Measurements from ENCODE around the gene COL5A1.
"Not testable (repeated sequence)": the region's sequence is repeated elsewhere in the genome, so short reads cannot be mapped to it uniquely, and the experiment has no call there.

COL5A1 gene

DNA sequence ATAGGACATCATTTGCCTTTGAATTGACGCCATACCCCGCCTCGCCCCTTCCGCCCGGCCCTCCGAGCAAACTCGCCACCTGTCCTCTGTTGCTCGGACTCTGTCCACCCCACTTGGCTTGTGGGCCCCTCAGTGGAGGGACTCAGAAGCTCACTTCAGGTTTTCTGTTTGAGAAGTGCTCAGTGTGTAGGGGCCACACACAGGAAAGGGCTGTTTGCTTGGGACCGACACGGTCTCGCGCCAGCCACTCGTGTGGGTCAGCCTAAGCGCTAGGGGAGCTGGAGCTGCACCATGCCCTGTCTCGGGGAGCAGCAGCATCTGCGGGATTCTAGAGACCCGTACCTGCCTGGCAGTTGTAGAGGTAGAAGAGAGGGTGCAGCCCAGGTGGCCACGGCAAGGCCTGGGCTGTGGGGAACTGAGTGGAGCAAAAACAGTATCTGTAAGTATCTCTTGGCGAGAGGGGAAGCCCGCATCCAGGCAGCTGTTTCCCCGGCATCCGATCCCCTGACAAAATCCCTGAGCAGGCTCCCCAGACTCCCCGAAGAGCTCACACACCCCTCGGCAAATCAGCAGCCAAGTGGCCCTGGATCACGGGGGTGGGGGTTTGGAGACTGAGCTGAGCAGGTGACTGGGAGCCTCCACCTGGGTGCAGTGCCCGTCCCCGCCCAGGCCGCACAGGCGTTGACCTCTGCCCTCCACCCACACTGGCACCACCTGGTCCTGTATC is 52.2 kb downstream of the COL5A1 start:
- no peak for FAIRE-seq

DNA sequence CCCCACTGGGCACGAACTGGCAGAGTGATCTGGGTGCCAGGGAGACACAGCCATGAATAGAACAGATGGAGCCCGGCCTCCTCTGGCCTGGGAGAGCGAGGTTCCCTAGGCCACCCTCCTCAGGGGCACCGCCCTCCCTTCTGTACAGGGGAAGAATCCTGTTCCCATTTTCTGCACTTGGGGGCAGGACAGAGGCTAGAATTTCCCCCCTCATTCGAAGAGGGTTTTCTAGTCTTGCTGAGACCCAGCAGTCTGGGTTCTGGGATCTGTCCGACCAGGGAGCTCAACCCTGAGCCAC is 52.7 kb downstream of the COL5A1 start:
- FAIRE-seq = no peak

DNA sequence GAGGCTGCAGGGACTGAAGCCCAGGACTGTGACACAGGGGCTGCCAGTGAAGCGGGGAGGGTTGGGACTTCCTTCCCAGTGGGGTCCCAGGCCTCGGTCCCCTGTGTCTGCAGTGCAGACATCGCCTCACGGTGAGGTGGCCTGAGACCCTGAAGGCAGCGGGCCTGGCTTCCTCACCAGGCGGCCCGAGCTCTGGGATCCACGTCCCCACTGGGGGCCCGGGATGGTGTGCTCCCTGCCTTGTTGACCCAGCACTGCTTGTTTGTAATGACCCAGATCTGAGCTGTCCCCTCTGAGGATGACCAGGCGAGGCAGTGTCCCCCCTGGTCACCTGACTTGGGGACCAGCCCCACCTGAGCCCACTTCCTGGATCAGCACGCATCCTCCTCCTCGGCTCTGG is 53.1 kb downstream of the COL5A1 start:
- no peak for FAIRE-seq

DNA sequence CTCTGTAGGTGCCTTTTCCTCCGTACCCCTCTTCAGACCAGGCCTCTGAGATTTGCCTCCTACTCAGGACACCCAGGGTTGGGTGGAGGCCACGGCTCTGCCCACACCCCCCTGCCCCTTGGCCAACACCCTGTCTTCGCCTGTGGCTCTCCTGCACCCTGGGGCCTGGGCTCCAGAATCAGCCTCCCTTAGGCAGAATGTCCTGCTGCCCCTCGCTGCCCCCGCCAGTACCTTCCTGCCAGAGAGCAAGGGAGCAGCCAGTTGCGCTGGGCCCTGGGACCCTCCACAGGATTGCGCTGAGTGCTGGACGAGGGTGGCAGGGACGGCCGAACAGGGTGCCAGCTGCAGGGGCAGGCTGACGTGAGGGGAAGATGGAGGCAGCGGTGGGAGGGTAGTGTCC is 53.5 kb downstream of the COL5A1 start:
- no peak for FAIRE-seq

DNA sequence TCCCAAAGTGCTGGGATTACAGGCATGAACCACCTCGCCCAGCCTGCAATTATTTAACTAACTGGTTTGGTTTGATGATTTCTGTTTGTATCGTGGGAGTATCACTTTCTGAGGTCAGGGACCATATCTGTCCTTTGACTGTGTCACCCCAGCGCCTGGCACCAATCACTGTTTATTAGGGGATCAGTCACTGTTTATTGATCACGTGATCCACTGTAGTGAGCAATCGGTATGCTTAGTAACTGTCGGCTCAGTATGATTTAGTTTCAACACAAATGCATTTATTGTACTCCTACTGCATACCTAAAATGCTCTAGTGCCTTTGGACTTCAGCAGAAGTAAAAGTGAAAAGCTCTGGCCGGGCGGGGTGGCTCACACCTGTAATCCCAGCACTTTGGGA is 54.8 kb downstream of the COL5A1 start:
- FAIRE-seq = no peak

DNA sequence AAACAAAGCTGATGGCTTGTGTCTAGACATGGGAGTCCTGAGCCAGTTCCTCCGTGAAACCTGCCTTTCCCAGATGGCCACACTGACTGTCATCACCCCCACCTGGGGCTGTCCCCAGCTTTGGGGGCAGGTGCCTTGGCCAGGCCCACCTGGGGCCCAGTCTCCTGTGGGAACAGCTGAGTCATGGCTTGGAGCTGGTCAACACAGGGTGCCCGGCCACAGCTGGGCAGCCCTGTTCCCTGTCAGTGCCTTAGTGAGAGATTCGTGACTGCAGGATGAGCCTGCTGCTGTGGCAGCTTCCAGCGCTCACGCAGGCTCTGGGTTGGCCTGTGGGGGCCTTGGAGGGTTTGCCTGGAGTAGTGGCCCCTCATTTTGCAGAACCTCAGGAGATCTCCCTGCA is 56.5 kb downstream of the COL5A1 start:
- no peak for FAIRE-seq

DNA sequence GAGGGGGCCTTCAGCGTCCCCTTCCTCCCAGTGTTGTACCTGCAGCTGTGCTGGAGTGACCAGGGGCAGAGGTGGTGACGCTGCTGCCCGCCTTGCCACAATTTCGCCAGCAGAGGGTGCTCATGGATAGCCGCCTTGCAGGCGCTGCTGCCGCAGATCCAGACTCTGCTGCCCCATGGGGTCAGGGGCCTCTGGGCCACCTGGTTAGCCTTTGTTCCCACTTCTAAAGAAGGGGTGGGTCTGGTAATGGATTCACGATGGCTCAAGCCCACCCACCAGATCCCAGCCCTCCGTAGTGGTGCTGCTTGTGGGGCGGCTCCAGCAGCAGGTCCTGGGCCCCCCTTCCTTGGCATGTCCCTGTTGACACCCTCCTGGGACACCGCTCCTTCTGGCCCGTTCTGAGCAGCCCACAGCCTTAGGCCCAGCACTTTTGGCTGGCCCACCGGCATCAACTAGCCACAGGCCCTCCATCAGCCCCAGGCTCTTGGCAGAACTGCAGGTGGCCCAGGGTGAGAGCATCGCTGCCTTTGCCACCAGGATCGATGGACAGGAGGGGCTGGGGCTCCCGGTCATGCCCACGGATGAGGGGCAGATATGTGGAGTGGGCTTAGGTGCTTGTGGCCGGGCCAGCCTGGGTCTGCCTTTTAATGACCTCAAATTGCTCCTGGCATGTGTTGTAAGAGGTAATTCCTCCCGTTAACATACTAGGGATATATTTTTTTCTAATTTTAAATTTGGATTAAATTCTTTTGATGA is 57.2 kb downstream of the COL5A1 start:
- no peak for FAIRE-seq

DNA sequence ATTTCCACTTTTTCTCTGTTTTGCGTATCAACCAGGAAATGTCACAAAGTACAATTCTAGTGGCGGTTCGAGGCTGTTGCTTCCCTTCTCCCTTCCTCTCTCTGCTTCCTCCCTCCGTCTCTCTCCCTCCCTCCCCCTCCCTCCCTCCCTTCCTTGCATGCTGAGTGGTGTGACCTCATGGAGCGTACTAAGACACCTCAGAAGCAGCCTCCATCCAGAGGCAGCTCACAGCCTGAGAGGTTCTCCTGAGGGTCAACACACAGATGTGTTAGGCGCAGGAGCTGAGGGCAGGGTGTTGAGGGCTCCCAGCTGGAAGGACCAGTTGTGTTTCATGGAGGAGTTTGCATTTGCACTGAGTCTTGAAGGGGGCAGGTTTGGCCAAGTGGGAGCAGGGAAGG is 57.7 kb downstream of the COL5A1 start:
- no peak for FAIRE-seq

DNA sequence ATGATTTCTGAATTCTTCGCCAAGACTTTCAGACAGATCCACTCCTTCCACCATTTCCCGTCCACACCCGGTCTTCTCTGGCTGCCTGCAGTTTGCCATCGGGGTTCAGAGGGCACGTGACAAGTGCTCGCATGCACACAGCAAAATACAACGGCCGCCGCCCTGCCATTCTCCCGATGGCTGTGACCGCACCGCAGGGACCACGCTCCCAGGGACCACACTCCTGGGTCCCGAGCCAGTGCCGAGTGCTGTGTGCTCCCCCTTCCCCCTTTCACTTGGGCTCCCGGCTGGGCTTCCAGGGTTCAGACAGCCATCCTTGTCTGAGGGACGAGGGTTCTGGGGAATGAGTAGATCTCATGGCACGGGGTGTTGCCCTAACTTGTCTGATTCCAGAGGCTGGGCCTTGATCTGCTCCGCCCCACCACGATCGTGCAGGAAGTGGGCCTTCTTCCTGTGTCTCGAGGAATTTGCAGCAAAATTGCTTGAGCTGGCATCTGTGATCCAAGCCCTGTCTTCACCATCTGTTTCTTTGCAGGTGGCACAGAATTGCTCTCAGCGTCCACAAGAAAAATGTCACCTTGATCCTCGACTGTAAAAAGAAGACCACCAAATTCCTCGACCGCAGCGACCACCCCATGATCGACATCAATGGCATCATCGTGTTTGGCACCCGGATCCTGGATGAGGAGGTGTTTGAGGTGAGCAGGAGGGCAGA is 59.2 kb downstream of the COL5A1 start:
- no peak for FAIRE-seq

DNA sequence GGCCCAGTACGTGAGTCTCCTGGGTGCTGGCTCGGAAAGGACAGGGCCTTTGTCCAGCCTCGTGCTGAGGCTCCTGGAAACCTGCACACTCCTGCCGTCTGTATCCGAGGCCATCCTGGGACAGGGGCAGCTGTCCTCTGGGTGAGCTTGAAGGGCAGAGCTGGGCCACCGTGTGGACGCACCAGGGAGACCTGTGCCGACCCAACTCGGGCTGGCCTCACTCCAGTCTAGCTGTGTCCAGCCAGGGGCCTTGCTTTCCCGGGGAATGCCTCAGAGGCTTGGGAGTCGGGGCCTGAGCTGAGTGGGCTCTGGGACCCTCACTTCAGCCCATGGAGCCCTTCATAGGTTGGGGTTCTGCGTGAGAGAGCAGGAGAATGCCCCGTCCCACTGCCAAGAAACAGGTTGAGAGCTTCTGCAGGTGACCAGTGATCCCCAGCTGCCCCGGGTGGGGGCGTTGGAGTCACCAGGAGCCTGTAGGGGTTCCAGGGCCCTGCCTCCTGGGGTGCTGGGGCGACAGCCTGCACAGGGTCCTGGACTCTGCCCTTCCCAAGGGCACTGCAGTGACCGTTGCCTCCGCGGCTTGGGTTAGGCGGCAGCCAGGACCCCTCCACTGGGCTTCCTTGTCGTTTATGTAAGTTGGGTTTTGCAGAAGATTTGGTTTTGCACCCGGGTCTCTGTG is 60.1 kb downstream of the COL5A1 start:
- no peak for FAIRE-seq

DNA sequence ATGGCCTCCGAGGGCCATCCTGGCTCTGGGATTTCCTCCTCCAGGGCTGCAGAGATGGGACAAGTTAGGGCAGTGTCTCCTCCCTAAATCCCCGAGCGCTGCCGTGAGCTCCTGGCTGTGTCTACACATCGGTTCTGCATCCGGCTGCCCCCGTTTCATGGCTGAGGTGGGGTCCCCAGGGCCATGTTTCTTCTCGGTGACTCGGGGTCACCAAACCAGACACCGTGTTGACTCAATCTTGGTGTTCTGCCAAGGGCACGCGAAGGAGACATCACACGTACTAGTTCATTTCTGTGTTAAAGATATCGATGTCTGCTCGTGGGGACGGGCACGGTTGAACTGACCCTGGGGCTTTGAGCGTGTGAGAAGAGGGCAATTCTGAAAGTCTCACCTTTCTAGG is 60.7 kb downstream of the COL5A1 start:
- FAIRE-seq = no peak

DNA sequence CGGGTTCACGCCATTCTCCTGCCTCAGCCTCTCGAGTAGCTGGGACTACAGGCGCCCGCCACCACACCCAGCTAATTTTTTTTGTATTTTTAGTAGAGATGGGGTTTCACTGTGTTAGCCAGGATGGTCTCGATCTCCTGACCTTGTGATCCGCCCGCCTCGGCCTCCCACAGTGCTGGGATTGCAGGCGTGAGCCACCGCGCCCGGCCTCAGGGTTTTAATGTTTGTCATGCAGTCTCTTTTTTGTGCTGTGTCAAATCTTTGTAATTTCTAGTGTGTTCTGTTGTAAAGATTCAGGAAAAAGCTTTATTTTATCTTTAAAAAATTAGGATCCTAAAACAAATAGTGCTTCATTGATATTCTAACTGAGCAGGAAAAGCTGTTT is 62.1 kb downstream of the COL5A1 start:
- not testable (repeated sequence) for FAIRE-seq

DNA sequence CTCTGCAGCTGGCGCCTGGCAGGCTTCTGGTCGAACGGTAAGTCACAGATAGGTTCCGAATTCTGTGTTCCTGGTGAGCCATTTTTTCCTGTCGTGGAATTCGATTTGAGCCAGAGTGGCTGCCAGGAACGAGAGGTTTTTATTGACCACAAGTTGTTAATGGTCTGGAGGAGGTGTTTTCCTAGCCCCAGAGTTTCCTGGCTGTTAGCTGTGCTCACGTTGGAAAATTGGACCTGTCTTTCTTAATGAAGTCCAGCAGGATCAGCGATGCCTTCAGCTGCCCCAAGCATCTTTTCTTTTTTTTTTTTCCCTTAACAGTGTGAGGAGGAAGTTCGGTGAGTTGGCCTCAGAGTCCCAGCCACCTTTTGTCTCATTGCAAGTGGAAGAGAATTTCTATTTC is 62.9 kb downstream of the COL5A1 start:
- FAIRE-seq = no peak

DNA sequence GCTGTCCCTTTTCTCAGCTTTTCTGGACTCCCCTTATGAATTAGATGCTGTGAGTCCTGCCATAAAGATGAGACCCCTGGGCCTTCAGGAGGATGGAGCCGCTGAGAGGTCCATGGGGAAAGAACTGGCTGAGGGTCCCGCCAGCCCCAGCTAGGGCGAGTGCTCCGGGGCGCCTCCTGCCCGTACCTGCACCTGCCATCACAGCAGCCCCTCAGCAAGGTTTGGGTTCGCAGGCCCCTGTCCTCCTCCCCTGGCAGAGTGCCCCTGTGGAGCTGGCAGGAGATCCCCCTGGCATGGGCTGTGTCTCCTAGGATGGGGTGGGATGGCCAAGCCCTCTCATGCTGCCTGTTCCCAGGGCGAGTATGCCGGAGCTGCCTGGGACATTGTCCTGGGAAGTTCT is 64.2 kb downstream of the COL5A1 start:
- FAIRE-seq = no peak

DNA sequence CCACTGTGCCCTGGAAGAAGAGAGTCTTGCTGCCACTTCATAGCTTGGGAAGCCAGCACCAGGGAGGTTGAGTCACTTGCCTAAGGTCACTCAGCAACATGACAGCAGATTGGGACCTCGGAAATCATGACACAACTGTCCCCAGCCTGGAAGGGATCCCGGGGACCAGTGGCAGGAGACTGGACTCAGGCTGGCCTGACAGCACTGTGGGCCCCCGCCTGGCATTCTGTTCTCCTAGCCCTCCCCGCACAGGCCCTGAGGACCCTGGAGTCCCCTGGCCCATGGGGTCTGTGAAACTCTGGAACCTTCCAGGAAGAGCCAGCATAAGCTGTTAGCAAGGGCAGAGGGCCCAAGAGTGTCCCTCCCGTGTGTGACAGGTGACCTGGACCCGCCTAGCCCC is 64.9 kb downstream of the COL5A1 start:
- FAIRE-seq = no peak

DNA sequence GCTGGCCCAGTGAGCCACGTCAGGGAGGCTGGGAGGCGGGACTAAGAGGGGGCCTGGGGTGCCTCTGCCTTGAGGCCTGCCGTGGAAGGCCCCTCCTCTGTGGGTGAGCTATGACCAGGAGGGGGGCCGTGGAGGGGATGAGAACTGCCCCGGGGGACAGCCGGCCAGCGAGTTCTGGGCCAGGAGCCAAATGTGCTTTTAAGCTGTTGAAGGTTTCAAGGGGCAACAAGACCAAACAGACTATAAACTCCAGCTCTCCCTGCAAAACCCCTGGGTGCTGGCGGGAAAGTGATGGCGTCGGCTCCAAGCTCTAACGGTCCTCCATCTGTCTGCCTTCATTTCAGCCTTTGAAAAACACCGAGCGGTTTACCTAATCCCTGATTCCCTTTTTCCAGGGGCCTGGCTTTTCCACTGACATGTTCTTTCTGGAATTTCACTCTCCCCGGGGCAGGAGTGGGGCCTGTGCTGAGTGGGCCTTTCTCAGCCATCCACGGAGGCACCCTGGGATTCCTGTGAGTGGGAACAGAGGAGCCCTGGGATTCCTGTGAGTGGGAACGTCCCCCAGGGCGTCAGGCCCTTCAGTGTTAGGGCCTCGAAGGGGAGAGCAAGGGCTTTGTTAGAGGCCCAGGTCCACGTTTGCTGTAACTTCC is 65.6 kb downstream of the COL5A1 start:
- FAIRE-seq = no peak

DNA sequence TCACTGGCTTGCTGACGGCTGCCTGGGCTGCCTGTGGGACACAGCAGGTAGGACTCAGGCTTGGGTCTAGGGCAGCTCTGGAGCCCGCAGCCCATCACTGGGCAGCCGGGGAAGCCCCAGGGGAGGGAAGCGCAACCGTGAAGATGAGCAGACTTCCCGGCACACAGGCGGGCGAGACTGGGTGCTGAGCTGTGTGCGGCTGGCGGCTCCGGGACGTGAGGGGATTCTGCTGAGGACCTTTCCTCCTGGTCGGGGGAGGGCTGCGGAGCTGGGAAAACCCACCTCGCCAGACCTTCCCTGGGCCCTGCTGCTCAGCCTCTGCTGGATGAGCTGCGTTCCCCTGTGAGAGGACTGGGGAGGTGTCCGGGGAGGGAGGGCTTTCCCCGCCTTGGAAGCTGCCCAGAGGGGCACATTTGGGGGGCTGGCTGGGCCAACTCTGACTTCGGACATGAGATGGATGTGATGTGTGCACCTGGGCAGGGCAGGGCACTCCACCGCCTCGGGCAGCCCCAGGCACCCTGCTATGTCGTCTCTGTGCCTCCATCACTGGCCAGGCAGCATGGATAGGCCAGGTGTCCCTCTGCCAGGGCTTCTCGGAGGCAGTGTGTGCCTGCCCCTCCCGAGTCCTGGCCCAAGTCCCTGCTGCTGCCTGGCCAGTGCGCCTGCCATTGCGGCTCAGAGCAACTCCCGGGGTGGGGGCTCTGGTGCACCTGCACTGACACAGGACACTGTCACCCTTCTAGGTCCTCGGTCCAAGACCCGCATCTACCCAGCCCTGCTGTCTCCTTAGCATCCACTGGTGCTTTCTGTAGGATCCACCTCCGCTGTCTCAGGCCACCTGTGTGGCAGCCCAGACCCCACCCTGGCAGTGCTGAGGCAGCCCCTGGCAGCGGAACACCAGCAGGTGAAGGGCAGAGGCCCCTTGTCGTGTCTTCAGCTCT is 66.4 kb downstream of the COL5A1 start:
- no peak for FAIRE-seq

DNA sequence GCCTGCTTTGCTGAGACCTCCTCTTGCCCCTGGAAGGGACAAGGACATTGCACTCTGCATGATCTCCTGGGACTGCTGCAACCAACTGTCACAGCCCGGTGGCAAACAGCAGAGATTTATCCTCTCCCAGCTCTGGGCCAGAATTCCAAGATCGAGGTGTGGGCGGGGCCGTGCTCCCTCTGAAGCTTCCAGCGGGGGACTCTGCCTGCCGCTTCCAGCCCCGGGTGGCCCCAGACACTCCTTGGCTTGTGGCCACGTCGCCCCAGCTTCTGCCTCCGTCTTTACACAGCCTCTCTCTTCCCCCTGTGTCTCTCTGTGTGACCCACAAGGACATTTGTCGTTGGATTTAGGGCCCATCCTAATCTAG is 67.1 kb downstream of the COL5A1 start:
- no peak for FAIRE-seq

DNA sequence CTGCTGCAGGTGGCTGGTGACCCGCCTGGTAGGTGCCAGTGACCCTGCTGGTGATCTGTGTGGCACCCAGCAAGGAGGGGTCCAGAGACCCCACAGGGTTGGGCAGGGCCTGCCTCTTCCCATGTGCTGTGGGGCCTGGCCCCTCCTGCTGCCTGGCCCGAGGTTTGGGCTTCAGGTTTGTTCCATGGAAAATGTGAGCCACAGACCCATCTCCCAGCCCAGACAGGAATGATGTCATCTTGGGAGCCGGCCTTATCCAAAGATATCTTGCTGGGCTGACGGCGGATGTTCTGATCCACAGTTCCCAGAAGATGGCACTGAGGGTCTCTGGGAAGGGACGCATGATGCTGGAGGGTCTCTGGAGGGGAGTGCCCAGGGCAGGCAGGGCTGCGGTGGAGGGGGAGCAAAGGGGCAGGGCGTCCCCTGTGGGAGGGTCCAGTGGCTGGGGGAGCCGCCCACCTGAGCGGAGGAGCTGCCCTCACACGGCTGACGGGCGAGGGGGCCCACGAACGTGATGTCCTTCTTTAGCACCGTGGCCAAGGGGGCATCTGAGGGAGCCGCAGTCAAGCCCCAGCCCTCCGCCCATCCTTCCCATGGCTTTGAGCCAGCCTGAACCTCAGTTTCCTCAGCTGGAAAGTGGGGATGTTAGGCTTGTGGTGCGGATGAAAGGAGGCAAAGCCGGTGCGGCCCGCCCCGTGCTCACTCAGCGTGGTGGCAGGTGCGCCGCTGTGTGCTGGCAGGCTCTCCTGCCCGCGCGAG is 68.1 kb downstream of the COL5A1 start:
- no peak for FAIRE-seq

DNA sequence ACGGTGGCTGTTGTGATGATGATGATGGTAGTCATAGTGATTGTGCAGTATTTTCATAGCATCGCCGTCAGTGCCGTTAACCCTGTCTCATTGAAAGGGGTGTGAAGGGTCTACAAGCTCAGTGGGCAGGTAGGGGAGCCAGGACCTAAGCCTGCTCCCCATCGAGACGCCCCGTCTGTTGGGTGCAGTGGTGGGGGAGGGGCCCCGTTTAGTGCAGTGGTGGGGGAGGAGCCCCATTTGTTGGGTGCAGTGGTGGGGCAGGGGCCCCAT is 68.6 kb downstream of the COL5A1 start:
- FAIRE-seq = no peak

DNA sequence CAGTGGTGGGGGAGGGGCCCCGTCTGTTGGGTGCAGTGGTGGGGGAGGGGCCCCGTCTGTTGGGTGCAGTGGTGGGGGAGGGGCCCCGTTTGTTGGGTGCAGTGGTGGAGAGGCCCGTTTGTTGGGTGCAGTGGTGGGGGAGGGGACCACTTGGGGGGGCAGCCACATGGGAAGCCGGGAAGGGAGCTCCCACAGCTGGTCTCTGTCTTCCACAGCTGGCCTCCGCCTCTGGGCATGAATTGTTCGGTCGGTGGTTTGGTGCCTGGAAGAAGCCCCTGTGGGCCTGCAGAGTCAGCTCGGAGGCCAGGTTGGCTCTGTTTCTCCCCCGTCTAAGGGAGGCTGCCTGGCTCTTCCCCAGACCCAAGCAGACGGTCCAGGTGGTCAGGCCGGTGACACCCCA is 69.3 kb downstream of the COL5A1 start:
- no peak for FAIRE-seq

DNA sequence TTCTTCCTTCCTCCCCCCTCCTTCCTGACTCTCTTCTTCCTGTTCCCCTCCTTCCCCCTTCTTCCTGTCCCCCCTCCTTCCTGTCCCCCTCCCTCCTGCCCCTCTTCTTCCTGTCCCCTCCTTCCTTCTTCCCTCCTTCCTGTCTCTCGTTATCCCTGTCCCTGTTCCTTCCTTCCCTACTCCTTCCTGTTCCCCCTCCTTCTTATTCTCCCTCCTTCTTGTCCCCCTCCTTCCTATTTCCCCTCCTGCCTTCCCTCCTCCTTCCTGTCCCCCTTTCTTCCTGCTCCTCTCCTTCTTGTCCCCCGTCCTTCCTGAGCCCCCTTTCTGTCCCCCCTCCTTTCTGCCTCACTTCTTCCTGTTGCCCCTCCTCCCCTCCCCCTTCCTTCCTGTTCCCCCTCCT is 70.6 kb downstream of the COL5A1 start:
- no peak for FAIRE-seq

All from colon (tissue), 2 donors.